IMR-90 (cell line): ENCODE data around the gene NAV1.

Experiments
- CEBPB ChIP-seq: IDR thresholded peaks from 2 replicates; pipeline ENCODE4 v1.6.1; 2012; ENCODE audit warnings: low read depth, low read length, improper control_type of control experiment
- CTCF ChIP-seq: conservative IDR thresholded peaks from 2 replicates; pipeline ENCODE4 v1.5.1; 2012; ENCODE audit warnings: mild to moderate bottlenecking, low read depth, low read length, improper control_type of control experiment
- MAFK ChIP-seq: IDR thresholded peaks from 2 replicates; pipeline ENCODE4 v1.6.1; 2012; ENCODE audit warnings: low read depth, low read length, improper control_type of control experiment
- MAZ ChIP-seq: IDR thresholded peaks from 2 replicates; pipeline ENCODE4 v1.6.1; 2012; ENCODE audit warnings: low read depth, mild to moderate bottlenecking, low read length, improper control_type of control experiment, moderate library complexity, borderline replicate concordance
- POLR2A ChIP-seq: IDR thresholded peaks from 2 replicates; pipeline ENCODE4 v1.6.1; 2012; ENCODE audit warnings: mild to moderate bottlenecking, low read depth, low read length
- RAD21 ChIP-seq: IDR thresholded peaks from 2 replicates; pipeline ENCODE4 v1.6.1; 2012; ENCODE audit warnings: low read length, improper control_type of control experiment
- SMC3 ChIP-seq: fragments of 150-350 bp; IDR thresholded peaks from 2 replicates; pipeline ENCODE4 v1.6.1; 2016; ENCODE audit warnings: low read depth, mild to moderate bottlenecking, antibody characterized with exemption, low read length, moderate library complexity
- TF ChIP-seq, protein P1 (sequence below): fragments of 150-350 bp; IDR thresholded peaks from 2 replicates; pipeline ENCODE4 v1.6.1; 2016; ENCODE audit warnings: low read depth, mild to moderate bottlenecking, low read length, moderate library complexity, borderline replicate concordance

DNA sequence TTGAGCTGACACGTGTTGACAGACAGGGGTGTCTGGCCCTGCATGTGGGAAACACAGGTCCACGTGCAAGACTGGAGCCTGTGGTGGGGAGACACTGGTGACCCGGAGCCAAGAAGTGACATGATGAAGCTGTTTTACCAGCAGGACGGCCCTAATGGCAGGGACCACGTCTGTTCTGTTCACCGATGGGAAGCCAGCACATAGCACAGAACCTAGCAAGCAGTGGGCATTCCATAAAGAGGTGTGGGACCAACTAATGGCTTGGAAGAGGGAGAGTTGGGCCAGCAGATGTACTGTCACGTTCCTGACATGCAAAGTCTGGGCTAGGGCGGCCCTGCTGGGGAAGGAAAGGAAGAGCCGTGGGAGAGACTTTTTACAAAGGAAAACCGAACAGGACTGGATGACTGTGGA is 15.3 kb downstream of the NAV1 start:
- no peak for TF ChIP-seq CTCF
- TF ChIP-seq POLR2A: no peak
- no peak for TF ChIP-seq SMC3
- no peak for TF ChIP-seq RAD21
- TF ChIP-seq, protein P1, sequence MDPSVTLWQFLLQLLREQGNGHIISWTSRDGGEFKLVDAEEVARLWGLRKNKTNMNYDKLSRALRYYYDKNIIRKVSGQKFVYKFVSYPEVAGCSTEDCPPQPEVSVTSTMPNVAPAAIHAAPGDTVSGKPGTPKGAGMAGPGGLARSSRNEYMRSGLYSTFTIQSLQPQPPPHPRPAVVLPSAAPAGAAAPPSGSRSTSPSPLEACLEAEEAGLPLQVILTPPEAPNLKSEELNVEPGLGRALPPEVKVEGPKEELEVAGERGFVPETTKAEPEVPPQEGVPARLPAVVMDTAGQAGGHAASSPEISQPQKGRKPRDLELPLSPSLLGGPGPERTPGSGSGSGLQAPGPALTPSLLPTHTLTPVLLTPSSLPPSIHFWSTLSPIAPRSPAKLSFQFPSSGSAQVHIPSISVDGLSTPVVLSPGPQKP: no peak
- no peak for TF ChIP-seq MAZ
- TF ChIP-seq CEBPB: no peak
- TF ChIP-seq MAFK: no peak
